Parathyroid adenoma (tissue), 2 donors: ENCODE measurements around the gene MMS22L.

ENCODE experiments used
- H2AFZ ChIP-seq: fragments of 300-600 bp; sonication (generic); one replicate; pipeline ENCODE4 v1.7.0; 2017; ENCODE audit warnings: antibody characterized with exemption, mild to moderate bottlenecking
- H3K27ac ChIP-seq: fragments of 300-600 bp; sonication (generic); one replicate; pipeline ENCODE4 v1.7.0; 2017
- H3K27me3 ChIP-seq: fragments of 300-600 bp; sonication (generic); one replicate; pipeline ENCODE4 v1.7.0; 2017; ENCODE audit warnings: low read length; ENCODE audit not compliant: control insufficient read depth, insufficient read depth
- H3K36me3 ChIP-seq: fragments of 300-600 bp; sonication (generic); one replicate; pipeline ENCODE4 v1.7.0; 2017; ENCODE audit warnings: low read length; ENCODE audit not compliant: control insufficient read depth, insufficient read depth
- H3K4me1 ChIP-seq: fragments of 300-600 bp; sonication (generic); one replicate; pipeline ENCODE4 v1.7.0; 2017; ENCODE audit warnings: control low read depth
- H3K4me2 ChIP-seq: fragments of 300-600 bp; sonication (generic); one replicate; pipeline ENCODE4 v1.7.0; 2017; ENCODE audit warnings: low read length
- H3K4me3 ChIP-seq: fragments of 300-600 bp; sonication (generic); one replicate; pipeline ENCODE4 v1.7.0; 2017; ENCODE audit warnings: low read depth, low read length
- H3K79me2 ChIP-seq: fragments of 300-600 bp; sonication (generic); one replicate; pipeline ENCODE4 v1.7.0; 2017; ENCODE audit warnings: control low read depth
- H3K9ac ChIP-seq: fragments of 300-600 bp; sonication (generic); one replicate; pipeline ENCODE4 v1.7.0; 2017; ENCODE audit warnings: mild to moderate bottlenecking
- H3K9me3 ChIP-seq: fragments of 300-600 bp; sonication (generic); one replicate; pipeline ENCODE4 v1.7.0; 2017; ENCODE audit warnings: low read length; ENCODE audit not compliant: control insufficient read depth
- CTCF ChIP-seq: fragments of 300-600 bp; sonication (generic); IDR thresholded peaks from one replicate; pipeline ENCODE4 v1.7.0; 2017; ENCODE audit warnings: antibody characterized with exemption, mild to moderate bottlenecking
- donor health status: primary hyperparathyroidism.

Gene MMS22L

GRCh38 chr6:97205966-97206365 lies 77.0 kb downstream of the MMS22L start:
- Histone ChIP-seq H3K4me2 (no peak overlapping the region), H3K4me1 (no peaks in the 10 kb centered on the region), H3K27me3 (no peaks in the 10 kb centered on the region), H3K9me3 (no peaks in the 10 kb centered on the region), H3K36me3 (no peaks in the 10 kb centered on the region), H3K9ac (no peak overlapping the region), H3K79me2 (no peaks in the 10 kb centered on the region), H3K4me3 (no peak overlapping the region), H3K27ac (no peak overlapping the region), H2AFZ (no peak overlapping the region)
- no peak for TF ChIP-seq CTCF

GRCh38 chr6:97203343-97203742 lies 79.7 kb downstream of the MMS22L start:
- Histone ChIP-seq H2AFZ (no peak overlapping the region), H3K4me3 (no peak overlapping the region), H3K9ac (no peak overlapping the region), H3K4me1 (no peaks in the 10 kb centered on the region), H3K79me2 (no peaks in the 10 kb centered on the region), H3K27me3 (no peaks in the 10 kb centered on the region), H3K27ac (no peak overlapping the region), H3K4me2 (no peak overlapping the region), H3K36me3 (no peaks in the 10 kb centered on the region), H3K9me3 (no peaks in the 10 kb centered on the region)
- no peak for TF ChIP-seq CTCF

- no peak overlapping the region for H3K4me2 ChIP-seq
- no peaks in the 10 kb centered on the region for H3K36me3 ChIP-seq
- TF ChIP-seq CTCF = no peak
- no peaks in the 10 kb centered on the region for H3K27me3 ChIP-seq
- H3K4me1 ChIP-seq = no peaks in the 10 kb centered on the region
- no peak overlapping the region for H3K4me3 ChIP-seq
- H3K9ac ChIP-seq = no peak overlapping the region
- H2AFZ ChIP-seq = no peak overlapping the region
- H3K79me2 ChIP-seq = no peaks in the 10 kb centered on the region
- no peak overlapping the region for H3K27ac ChIP-seq
- H3K9me3 ChIP-seq = no peaks in the 10 kb centered on the region
These were observed 84.9 kb downstream of the MMS22L start for GRCh38 chr6:97198046-97198565.

GRCh38 chr6:97195117-97195516 lies 87.9 kb downstream of the MMS22L start:
- Histone ChIP-seq H2AFZ (no peak overlapping the region), H3K9me3 (no peaks in the 10 kb centered on the region), H3K79me2 (no peaks in the 10 kb centered on the region), H3K27ac (no peak overlapping the region), H3K4me1 (no peaks in the 10 kb centered on the region), H3K4me2 (no peak overlapping the region), H3K36me3 (no peaks in the 10 kb centered on the region), H3K9ac (no peak overlapping the region), H3K27me3 (no peaks in the 10 kb centered on the region), H3K4me3 (no peak overlapping the region)
- no peak for TF ChIP-seq CTCF

- Histone ChIP-seq H3K9ac (no peak overlapping the region), H3K4me3 (no peak overlapping the region), H3K27ac (no peak overlapping the region), H3K27me3 (no peaks in the 10 kb centered on the region), H3K36me3 (no peaks in the 10 kb centered on the region), H3K4me2 (no peak overlapping the region), H2AFZ (no peak overlapping the region), H3K4me1 (no peaks in the 10 kb centered on the region), H3K79me2 (no peaks in the 10 kb centered on the region), H3K9me3 (no peaks in the 10 kb centered on the region)
- no peak for TF ChIP-seq CTCF
These were observed 93.2 kb downstream of the MMS22L start for GRCh38 chr6:97189767-97190166.
